IMR-90 (cell line): ENCODE measurements around the gene PSTK. TPM values are rescaled to one million over a fixed set of nuclear protein-coding genes. Genes with fewer than 3 reads are reported as not detected.

ENCODE experiments used
- ATAC-seq: fragments of 200-7000 bp; cut with Tn5 transposase; 2 replicates; pipeline ENCODE4 v1.9.1; 2020; ENCODE audit warnings: low read depth, mild to moderate bottlenecking, moderate library complexity
- BruUV-seq: library from RNA; stranded (reverse); fragments of 400-500 nt; replicated peaks from 2 replicates; lab custom pipeline; 2021; lab: Mats Ljungman, UMichigan
- CTCF ChIA-PET: fragments of 300-600 bp; formaldehyde crosslinking; extraction: SDS; loops from one replicate; lab custom pipeline; 2021; ENCODE audit warnings: antibody characterized with exemption; lab: Yijun Ruan, JAX
- POLR2A ChIA-PET: fragments of 300-600 bp; sonication (Branson Sonifier 250); formaldehyde crosslinking; loops from one replicate; lab custom pipeline; 2022; ENCODE audit warnings: antibody characterized with exemption; ENCODE audit not compliant: unreplicated experiment; lab: Charles Lee
- DNase-seq: peaks from one replicate; pipeline ENCODE4 v3.0.0; 2013
- H2AFZ ChIP-seq: replicated peaks from 2 replicates; pipeline ENCODE3; 2013; ENCODE audit warnings: low read length, mild to moderate bottlenecking; ENCODE audit not compliant: poor library complexity
- H2AK5ac ChIP-seq: 2 replicates; pipeline ENCODE4 v1.6.1; 2013; ENCODE audit warnings: low read depth, low read length, inconsistent platforms
- H2AK9ac ChIP-seq: replicated peaks from 2 replicates; pipeline ENCODE3; 2013; ENCODE audit warnings: mild to moderate bottlenecking, low read depth, low read length, moderate library complexity; ENCODE audit not compliant: poor library complexity
- H2BK120ac ChIP-seq: 2 replicates; pipeline ENCODE4 v1.6.1; 2013; ENCODE audit warnings: low read depth, low read length, inconsistent platforms
- H2BK15ac ChIP-seq: 3 replicates; pipeline ENCODE4 v1.6.1; 2013; ENCODE audit warnings: low read depth, low read length, inconsistent platforms
- H2BK20ac ChIP-seq: 2 replicates; pipeline ENCODE4 v1.6.1; 2013; ENCODE audit warnings: low read depth, mild to moderate bottlenecking, inconsistent platforms, low read length, moderate library complexity
- H2BK5ac ChIP-seq: 2 replicates; pipeline ENCODE4 v1.6.1; 2013; ENCODE audit warnings: mild to moderate bottlenecking, low read depth, low read length, inconsistent platforms; ENCODE audit not compliant: poor library complexity, severe bottlenecking
- H3K14ac ChIP-seq: replicated peaks from 2 replicates; pipeline ENCODE4 v1.6.1; 2013; ENCODE audit warnings: low read depth, low read length, inconsistent platforms
- H3K18ac ChIP-seq: 2 replicates; pipeline ENCODE4 v1.6.1; 2013; ENCODE audit warnings: low read depth, low read length, control low read depth
- H3K23ac ChIP-seq: 2 replicates; pipeline ENCODE4 v1.6.1; 2013; ENCODE audit warnings: low read depth, low read length, inconsistent platforms
- H3K27ac ChIP-seq: 2 replicates; pipeline ENCODE4 v1.5.1; 2013; ENCODE audit warnings: mild to moderate bottlenecking, control low read depth, low read length; ENCODE audit not compliant: insufficient read depth
- H3K27me3 ChIP-seq: 2 replicates; pipeline ENCODE4 v1.6.1; 2013; ENCODE audit warnings: low read length; ENCODE audit not compliant: control insufficient read depth, insufficient read depth
- H3K36me3 ChIP-seq: 2 replicates; pipeline ENCODE4 v1.6.1; 2013; ENCODE audit warnings: low read length, mixed read lengths; ENCODE audit not compliant: control insufficient read depth, insufficient read depth
- H3K4ac ChIP-seq: 2 replicates; pipeline ENCODE4 v1.6.1; 2013; ENCODE audit warnings: low read depth, low read length, inconsistent platforms
- H3K4me1 ChIP-seq: 2 replicates; pipeline ENCODE4 v1.6.1; 2013; ENCODE audit warnings: low read length, mixed read lengths; ENCODE audit not compliant: control insufficient read depth, insufficient read depth
- H3K4me2 ChIP-seq: 2 replicates; pipeline ENCODE4 v1.6.1; 2013; ENCODE audit warnings: low read depth, mild to moderate bottlenecking, control low read depth, low read length, moderate library complexity
- H3K4me3 ChIP-seq: 2 replicates; pipeline ENCODE4 v1.5.1; 2013; ENCODE audit warnings: low read depth, mild to moderate bottlenecking, control low read depth, low read length, moderate library complexity; ENCODE audit not compliant: insufficient read depth
- H3K56ac ChIP-seq: 2 replicates; pipeline ENCODE4 v1.6.1; 2013; ENCODE audit warnings: low read length, inconsistent platforms; ENCODE audit not compliant: insufficient read depth; ENCODE audit errors: extremely low read depth
- H3K79me1 ChIP-seq, 2 experiments: 2 replicates each; pipeline ENCODE4 v1.6.1; 2013; ENCODE audit warnings: low read length in 2 of 2, inconsistent platforms in 1 of 2, low read depth in 1 of 2
- H3K9ac ChIP-seq: 2 replicates; pipeline ENCODE4 v1.6.1; 2013; ENCODE audit warnings: low read depth, low read length, control low read depth
- H3K9me1 ChIP-seq: 2 replicates; pipeline ENCODE4 v1.6.1; 2013; ENCODE audit warnings: low read length, inconsistent platforms; ENCODE audit not compliant: insufficient read depth
- H3K9me3 ChIP-seq: 2 replicates; pipeline ENCODE4 v1.6.1; 2013; ENCODE audit warnings: low read length; ENCODE audit not compliant: control insufficient read depth, insufficient read depth
- H4K20me1 ChIP-seq: 2 replicates; pipeline ENCODE4 v1.6.1; 2013; ENCODE audit warnings: low read length, inconsistent platforms; ENCODE audit not compliant: insufficient read depth
- H4K5ac ChIP-seq: 2 replicates; pipeline ENCODE4 v1.6.1; 2013; ENCODE audit warnings: mild to moderate bottlenecking, low read depth, low read length, control low read depth
- H4K8ac ChIP-seq, 2 experiments: 2 replicates each; pipeline ENCODE4 v1.6.1; 2013; ENCODE audit warnings: low read depth in 2 of 2, low read length in 2 of 2, control low read depth in 1 of 2, inconsistent platforms in 1 of 2
- H4K91ac ChIP-seq: 2 replicates; pipeline ENCODE4 v1.6.1; 2013; ENCODE audit warnings: low read depth, low read length, inconsistent platforms; ENCODE audit not compliant: insufficient read depth
- BHLHE40 ChIP-seq: fragments of 150-350 bp; IDR thresholded peaks from 2 replicates; pipeline ENCODE4 v1.6.1; 2016; ENCODE audit warnings: mild to moderate bottlenecking, low read depth, low read length
- CHD1 ChIP-seq: IDR thresholded peaks from 2 replicates; pipeline ENCODE4 v1.6.1; 2012; ENCODE audit warnings: low read depth, low read length, improper control_type of control experiment
- FOS ChIP-seq: fragments of 150-350 bp; IDR thresholded peaks from 2 replicates; pipeline ENCODE4 v1.6.1; 2016; ENCODE audit warnings: low read depth, low read length
- MAZ ChIP-seq: IDR thresholded peaks from 2 replicates; pipeline ENCODE4 v1.6.1; 2012; ENCODE audit warnings: low read depth, mild to moderate bottlenecking, low read length, improper control_type of control experiment, moderate library complexity, borderline replicate concordance
- MXI1 ChIP-seq: IDR thresholded peaks from 2 replicates; pipeline ENCODE4 v1.6.1; 2012; ENCODE audit warnings: low read depth, mild to moderate bottlenecking, low read length, moderate library complexity, borderline replicate concordance
- NFE2L2 ChIP-seq: fragments of 150-350 bp; IDR thresholded peaks from 2 replicates; pipeline ENCODE4 v1.6.1; 2016; ENCODE audit warnings: low read depth, mild to moderate bottlenecking, low read length
- POLR2A ChIP-seq: IDR thresholded peaks from 2 replicates; pipeline ENCODE4 v1.6.1; 2012; ENCODE audit warnings: mild to moderate bottlenecking, low read depth, low read length
- RFX5 ChIP-seq: IDR thresholded peaks from 2 replicates; pipeline ENCODE4 v1.8.0; 2012; ENCODE audit warnings: low read depth, mild to moderate bottlenecking, low read length, moderate library complexity
- SMC3 ChIP-seq: fragments of 150-350 bp; IDR thresholded peaks from 2 replicates; pipeline ENCODE4 v1.6.1; 2016; ENCODE audit warnings: low read depth, mild to moderate bottlenecking, antibody characterized with exemption, low read length, moderate library complexity
- WGBS, 2 experiments: methylation state at CpG; one replicate each; pipeline versions ENCODE4 v1.1.5 to v1.1.7; 2013; ENCODE audit warnings: missing lambda C conversion rate in 2 of 2; ENCODE audit not compliant: insufficient read length in 1 of 2; ENCODE audit errors: extremely low coverage in 2 of 2; 5-methylcytosine and 5-hydroxymethylcytosine counted together
- dilution Hi-C: fragments of 300-500 bp; cut with HindIII; formaldehyde crosslinking; loops from one replicate; pipeline ENCODE4 v1.14.3; 2018; ENCODE audit warnings: low sequenced_read_pairs; ENCODE audit not compliant: unreplicated experiment
- in situ Hi-C: fragments of 300-500 bp; cut with MboI; formaldehyde crosslinking; loops from 3 replicates; pipeline ENCODE4 v1.14.3; 2019; ENCODE audit warnings: low sequenced_read_pairs, inconsistent platforms, mixed read lengths
- intact Hi-C: fragments of 100-400 bp; cut with micrococcal nuclease; formaldehyde crosslinking; loops from 2 replicates; pipeline ENCODE4 v1.10.0; 2022
- polyA plus RNA-seq, 3 experiments: library from polyadenylated mRNA; depleted of rRNA; stranded (reverse); fragments of >200 nt; gene quantifications; 2 replicates each; pipeline ENCODE4 v1.2.3, GENCODE V29; 2012; ENCODE audit warnings: low replicate concordance in 1 of 3
- total RNA-seq: library from RNA; depleted of rRNA; stranded (reverse); fragments of >200 nt; gene quantifications from 2 replicates; pipeline ENCODE4 v1.2.3, GENCODE V29; 2012
- TF ChIP-seq, protein P1 (sequence below): fragments of 150-350 bp; IDR thresholded peaks from 2 replicates; pipeline ENCODE4 v1.6.1; 2017; ENCODE audit warnings: mild to moderate bottlenecking, antibody characterized with exemption, low read length, low read depth
- TF ChIP-seq, protein P2 (sequence below): fragments of 150-350 bp; IDR thresholded peaks from 2 replicates; pipeline ENCODE4 v1.6.1; 2016; ENCODE audit warnings: low read depth, mild to moderate bottlenecking, low read length, moderate library complexity, borderline replicate concordance
- TF ChIP-seq, protein P3 (sequence below): conservative IDR thresholded peaks from 2 replicates; pipeline ENCODE4 v1.5.1; 2012; ENCODE audit warnings: mild to moderate bottlenecking, low read depth, low read length, improper control_type of control experiment

PSTK gene
- total and polyA plus RNA-seq, 2 of the 4 experiments (the other 2 are of a cell fraction): 4.1 to 4.2 TPM

DNA sequence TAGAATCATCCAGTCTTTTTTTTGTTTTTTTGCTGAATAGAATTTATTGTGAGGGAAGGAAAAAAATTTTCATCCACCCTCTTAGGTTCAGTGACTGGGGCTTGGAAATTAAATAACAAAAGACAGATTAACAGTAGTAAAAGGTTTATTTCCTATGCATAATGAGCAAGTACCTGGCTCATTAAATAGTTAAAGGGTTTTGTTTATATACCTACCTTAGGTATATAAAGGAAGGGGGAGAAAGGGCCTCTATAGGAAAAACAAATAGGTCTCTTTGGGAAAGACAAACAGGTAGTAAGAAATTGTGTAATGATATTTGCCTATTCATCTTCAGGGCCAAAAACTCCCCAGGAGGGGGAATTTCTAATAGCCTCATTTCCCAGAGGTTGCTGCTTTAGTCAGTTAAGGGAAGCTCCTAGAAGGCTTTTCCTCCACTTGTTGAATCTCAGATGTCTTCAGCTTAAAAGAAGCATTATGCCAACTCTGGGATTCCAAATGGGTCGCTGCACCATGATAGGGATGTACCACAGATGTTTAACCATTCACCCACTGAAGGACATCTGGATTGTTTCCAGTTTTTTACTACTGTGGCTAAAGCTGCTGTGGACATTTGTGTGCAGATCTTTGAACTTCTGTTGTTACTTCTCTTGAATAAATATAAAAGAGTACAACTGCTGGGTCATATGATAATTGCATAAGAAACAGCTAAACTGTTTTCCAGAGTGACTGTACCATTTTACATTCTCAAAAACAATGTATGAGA lies 39.9 kb downstream of the PSTK start:
- no peaks in the 10 kb centered on the region for H3K9me1 ChIP-seq
- no peak overlapping the region for H3K18ac ChIP-seq
- H2BK20ac ChIP-seq: no peak overlapping the region
- no peak overlapping the region for H4K91ac ChIP-seq
- H2BK15ac ChIP-seq: no peak overlapping the region
- ChIA-PET CTCF (interaction anchor here (1.0 kb wide), 1 partner anchor 9 kb away, joined by 3 read pairs; no protein-coding TSS in a partner anchor), POLR2A (interaction anchor here (1.0 kb wide), 1 partner anchor 13 kb away, joined by 3 read pairs; no protein-coding TSS in a partner anchor)
- no peak overlapping the region for H3K9ac ChIP-seq
- no peak overlapping the region for H2AFZ ChIP-seq
- H3K27me3 ChIP-seq: no peaks in the 10 kb centered on the region
- no peaks in the 10 kb centered on the region for H4K20me1 ChIP-seq
- in situ Hi-C loops (no loop called here), dilution Hi-C loops (no loop called here), intact Hi-C loops (no loop called here)
- no peak overlapping the region for H4K8ac ChIP-seq
- no peaks in the 10 kb centered on the region for H3K36me3 ChIP-seq
- ATAC-seq: no peak
- H3K79me1 ChIP-seq: no peaks in the 10 kb centered on the region
- no peak for DNase-seq
- no peak overlapping the region for H4K5ac ChIP-seq
- H2AK5ac ChIP-seq: no peak overlapping the region
- no CpG with 5 or more reads among the region's 1 CpG for WGBS, 2 experiments
- H3K27ac ChIP-seq: no peak overlapping the region
- no peak overlapping the region for H3K4ac ChIP-seq
- no peak overlapping the region for H3K14ac ChIP-seq
- H3K9me3 ChIP-seq: no peaks in the 10 kb centered on the region
- no peak overlapping the region for H2BK5ac ChIP-seq
- H3K4me2 ChIP-seq: no peak overlapping the region
- no TSS peak for BruUV-seq
- H2AK9ac ChIP-seq: no peak overlapping the region
- H2BK120ac ChIP-seq: no peak overlapping the region
- no peak overlapping the region for H3K4me3 ChIP-seq
- H3K56ac ChIP-seq: no peak overlapping the region
- no peaks in the 10 kb centered on the region for H3K4me1 ChIP-seq
- no peak for TF ChIP-seq BHLHE40
- TF ChIP-seq, protein P1, sequence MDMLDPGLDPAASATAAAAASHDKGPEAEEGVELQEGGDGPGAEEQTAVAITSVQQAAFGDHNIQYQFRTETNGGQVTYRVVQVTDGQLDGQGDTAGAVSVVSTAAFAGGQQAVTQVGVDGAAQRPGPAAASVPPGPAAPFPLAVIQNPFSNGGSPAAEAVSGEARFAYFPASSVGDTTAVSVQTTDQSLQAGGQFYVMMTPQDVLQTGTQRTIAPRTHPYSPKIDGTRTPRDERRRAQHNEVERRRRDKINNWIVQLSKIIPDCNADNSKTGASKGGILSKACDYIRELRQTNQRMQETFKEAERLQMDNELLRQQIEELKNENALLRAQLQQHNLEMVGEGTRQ: no peak
- no peak for TF ChIP-seq MXI1
- no peak for TF ChIP-seq MAZ
- no peak for TF ChIP-seq CHD1
- no peak for TF ChIP-seq FOS
- no peak for TF ChIP-seq SMC3
- no peak for TF ChIP-seq RFX5
- TF ChIP-seq, protein P2, sequence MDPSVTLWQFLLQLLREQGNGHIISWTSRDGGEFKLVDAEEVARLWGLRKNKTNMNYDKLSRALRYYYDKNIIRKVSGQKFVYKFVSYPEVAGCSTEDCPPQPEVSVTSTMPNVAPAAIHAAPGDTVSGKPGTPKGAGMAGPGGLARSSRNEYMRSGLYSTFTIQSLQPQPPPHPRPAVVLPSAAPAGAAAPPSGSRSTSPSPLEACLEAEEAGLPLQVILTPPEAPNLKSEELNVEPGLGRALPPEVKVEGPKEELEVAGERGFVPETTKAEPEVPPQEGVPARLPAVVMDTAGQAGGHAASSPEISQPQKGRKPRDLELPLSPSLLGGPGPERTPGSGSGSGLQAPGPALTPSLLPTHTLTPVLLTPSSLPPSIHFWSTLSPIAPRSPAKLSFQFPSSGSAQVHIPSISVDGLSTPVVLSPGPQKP: no peak
- TF ChIP-seq, protein P3, sequence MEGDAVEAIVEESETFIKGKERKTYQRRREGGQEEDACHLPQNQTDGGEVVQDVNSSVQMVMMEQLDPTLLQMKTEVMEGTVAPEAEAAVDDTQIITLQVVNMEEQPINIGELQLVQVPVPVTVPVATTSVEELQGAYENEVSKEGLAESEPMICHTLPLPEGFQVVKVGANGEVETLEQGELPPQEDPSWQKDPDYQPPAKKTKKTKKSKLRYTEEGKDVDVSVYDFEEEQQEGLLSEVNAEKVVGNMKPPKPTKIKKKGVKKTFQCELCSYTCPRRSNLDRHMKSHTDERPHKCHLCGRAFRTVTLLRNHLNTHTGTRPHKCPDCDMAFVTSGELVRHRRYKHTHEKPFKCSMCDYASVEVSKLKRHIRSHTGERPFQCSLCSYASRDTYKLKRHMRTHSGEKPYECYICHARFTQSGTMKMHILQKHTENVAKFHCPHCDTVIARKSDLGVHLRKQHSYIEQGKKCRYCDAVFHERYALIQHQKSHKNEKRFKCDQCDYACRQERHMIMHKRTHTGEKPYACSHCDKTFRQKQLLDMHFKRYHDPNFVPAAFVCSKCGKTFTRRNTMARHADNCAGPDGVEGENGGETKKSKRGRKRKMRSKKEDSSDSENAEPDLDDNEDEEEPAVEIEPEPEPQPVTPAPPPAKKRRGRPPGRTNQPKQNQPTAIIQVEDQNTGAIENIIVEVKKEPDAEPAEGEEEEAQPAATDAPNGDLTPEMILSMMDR: no peak
- TF ChIP-seq NFE2L2: no peak
- no peak for TF ChIP-seq POLR2A
- H3K23ac ChIP-seq: no peak overlapping the region
